Activated naive CD4-positive, alpha-beta T cell treated with anti-CD3 and anti-CD28 coated beads for 36 hours (primary cell): ENCODE results near the gene SLC30A9. TPM values are rescaled to one million over a fixed set of nuclear protein-coding genes. Genes with fewer than 3 reads are reported as not detected.

Experiments
- CTCF ChIA-PET: fragments of 350-600 bp; sonication (Branson Sonifier 250); formaldehyde crosslinking; loops from one replicate; lab custom pipeline; 2021; ENCODE audit warnings: antibody characterized with exemption; lab: Charles Lee
- DNase-seq: peaks from one replicate; pipeline ENCODE4 v3.0.0-alpha.2; 2020
- H3K27ac Mint-ChIP-seq: one replicate; pipeline ENCODE4 v1.8.0; 2021; ENCODE audit warnings: mild to moderate bottlenecking, mixed read lengths
- H3K27me3 Mint-ChIP-seq: one replicate; pipeline ENCODE4 v1.8.0; 2021; ENCODE audit warnings: low read depth, mixed read lengths
- H3K36me3 Mint-ChIP-seq: one replicate; pipeline ENCODE4 v1.8.0; 2021; ENCODE audit warnings: low read depth, mixed read lengths
- H3K4me1 Mint-ChIP-seq: one replicate; pipeline ENCODE4 v1.8.0; 2021; ENCODE audit warnings: low read depth, mixed read lengths
- H3K4me3 Mint-ChIP-seq: one replicate; pipeline ENCODE4 v1.8.0; 2021; ENCODE audit warnings: mild to moderate bottlenecking, moderate library complexity, mixed read lengths
- H3K9me3 Mint-ChIP-seq: one replicate; pipeline ENCODE4 v1.8.0; 2021; ENCODE audit warnings: mixed read lengths
- intact Hi-C: fragments of 100-400 bp; cut with micrococcal nuclease; formaldehyde crosslinking; loops from one replicate; pipeline ENCODE4 v1.15.1; 2023
- total RNA-seq, 2 experiments: library from RNA; stranded (reverse); gene quantifications; one replicate each; pipeline ENCODE4 v1.2.3, GENCODE V29; 2021

The SLC30A9 gene
- total RNA-seq, result 10 to 100 TPM; 36.2 to 36.3 TPM

DNA sequence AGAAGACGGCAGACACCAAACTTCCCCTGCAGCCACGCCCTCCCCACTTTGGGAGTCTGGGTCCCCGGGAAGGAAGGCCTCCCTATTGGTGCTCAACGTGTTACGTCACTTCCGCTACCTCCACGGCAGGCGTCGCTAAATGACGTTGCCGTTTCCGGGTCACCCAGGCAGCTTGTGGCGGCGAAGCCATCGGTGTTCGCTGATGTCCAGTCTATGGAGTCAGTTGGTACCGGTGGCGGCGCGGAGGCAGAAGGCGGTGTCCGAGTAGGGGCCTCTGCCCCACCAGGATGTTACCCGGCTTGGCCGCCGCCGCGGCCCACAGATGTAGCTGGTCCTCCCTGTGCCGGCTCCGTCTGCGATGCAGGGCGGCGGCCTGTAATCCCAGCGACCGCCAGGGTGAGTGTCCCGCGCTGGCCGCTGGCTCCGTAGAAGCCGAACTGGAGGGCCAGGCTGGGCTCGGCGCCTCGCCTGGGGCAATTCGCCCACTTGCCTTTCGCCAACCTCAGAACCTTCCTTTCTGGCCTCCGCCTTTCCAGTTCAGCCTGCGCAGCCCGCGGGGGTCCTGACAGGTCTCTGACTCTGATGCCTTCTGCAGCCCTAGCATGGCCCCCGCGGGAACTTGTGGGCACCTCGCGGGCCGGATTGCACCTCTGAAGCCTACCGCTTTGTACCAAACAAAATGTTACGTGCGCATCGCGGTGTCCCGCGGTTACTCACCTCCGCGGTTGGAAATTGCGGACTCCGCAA, at the start of gene SLC30A9:
SLC30A9 (plus strand) TSS at position 166 of the 747 bp plus-strand sequence; CDS start at position 288, 122 bp downstream.
- CTCF ChIA-PET, result interaction anchor here (0.9 to 1.3 kb wide), 3 partner anchors 14 to 55 kb away, joined by 3 read pairs; partner anchors contain the start of gene TMEM33
- intact Hi-C loops, result loop anchor here (1.0 to 5.0 kb wide), 2 partner anchors 55 to 773 kb away; partner anchors contain the start of gene TMEM33
- peak within 1 kb of the TSS; percentile 94 for H3K27ac Mint-ChIP-seq

DNA sequence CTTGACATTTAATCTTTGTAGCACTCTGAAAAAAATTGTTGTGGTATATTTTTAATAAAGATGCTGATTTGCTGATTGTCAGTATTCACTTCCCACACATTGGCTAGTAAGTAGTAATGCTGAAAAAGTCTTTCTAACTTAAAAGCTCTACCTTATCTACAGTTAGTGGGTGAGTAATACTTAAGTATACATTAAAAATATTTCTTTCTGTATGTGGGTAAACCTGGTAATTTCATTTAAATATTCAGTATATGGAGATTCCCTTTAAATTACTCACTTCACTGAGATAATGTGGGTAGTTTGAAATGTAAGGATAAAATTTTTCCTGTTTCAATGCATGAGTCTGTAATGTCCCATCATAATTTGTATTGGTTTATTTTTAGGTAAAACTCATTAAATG, 49.5 kb upstream of the SLC30A9 start:
- peaks cover 39% of the 10 kb centered on the region for H3K36me3 Mint-ChIP-seq
- no peak overlapping the region for H3K4me3 Mint-ChIP-seq
- intact Hi-C loops, result no loop called here
- H3K9me3 Mint-ChIP-seq, result no peaks in the 10 kb centered on the region
- H3K27me3 Mint-ChIP-seq, result no peaks in the 10 kb centered on the region
- H3K27ac Mint-ChIP-seq, result no peak overlapping the region
- no peak for DNase-seq
- CTCF ChIA-PET, result no interaction called here
- peaks cover 38% of the 10 kb centered on the region for H3K4me1 Mint-ChIP-seq

More for the DNA sequence above, at the start of gene SLC30A9:
- DNase-seq, result peak; percentile 96
- Mint-ChIP-seq H3K36me3 (peaks cover 3% of the 10 kb centered on the region), H3K4me3 (peak within 1 kb of the TSS; percentile 98), H3K27me3 (no peaks in the 10 kb centered on the region), H3K9me3 (no peaks in the 10 kb centered on the region), H3K4me1 (peaks cover 24% of the 10 kb centered on the region)

DNA sequence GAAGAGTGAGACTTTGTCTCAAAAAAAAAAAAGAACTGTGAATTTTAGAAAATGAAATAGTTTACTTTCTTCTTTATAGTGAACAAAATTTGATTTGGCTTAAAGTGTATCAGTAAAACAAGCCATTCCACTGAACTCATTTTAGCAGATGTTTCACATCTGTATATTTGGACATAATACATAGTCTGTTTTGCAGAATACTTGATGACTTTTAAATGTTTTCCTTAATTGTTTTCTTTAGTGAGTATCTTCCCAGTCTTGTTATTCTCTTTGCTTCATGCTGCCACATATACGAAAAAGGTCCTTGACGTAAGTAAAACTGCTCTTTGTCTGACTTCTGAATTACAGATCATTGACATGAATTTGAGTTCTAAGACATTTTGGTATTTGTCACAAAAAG, 46.8 kb upstream of the SLC30A9 start:
- Mint-ChIP-seq H3K27me3 (no peaks in the 10 kb centered on the region), H3K27ac (no peak overlapping the region), H3K9me3 (no peaks in the 10 kb centered on the region), H3K4me3 (no peak overlapping the region), H3K36me3 (peaks cover 32% of the 10 kb centered on the region), H3K4me1 (peaks cover 20% of the 10 kb centered on the region)
- CTCF ChIA-PET, result no interaction called here
- DNase-seq, result no peak
- intact Hi-C loops, result no loop called here

DNA sequence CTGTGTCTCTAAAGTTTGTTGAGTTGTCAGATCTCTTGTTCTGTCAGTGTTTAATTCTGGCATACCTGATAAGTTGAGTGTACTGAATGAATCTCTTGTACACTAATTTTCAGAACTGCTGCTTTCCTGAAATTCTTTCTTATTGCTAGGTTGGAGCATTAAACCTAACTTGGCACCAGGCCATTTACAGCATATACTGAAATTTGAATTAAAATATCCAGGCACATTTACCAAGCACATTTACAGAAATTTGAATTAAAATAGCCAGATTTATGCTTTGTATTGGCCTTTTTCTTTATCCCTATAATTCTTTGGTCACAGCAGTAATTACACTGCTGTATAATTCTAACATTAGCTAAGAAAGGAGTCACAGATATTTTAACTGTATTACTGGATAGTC, 46.2 kb upstream of the SLC30A9 start:
- H3K9me3 Mint-ChIP-seq, result no peaks in the 10 kb centered on the region
- H3K27ac Mint-ChIP-seq, result no peak overlapping the region
- DNase-seq, result no peak
- H3K36me3 Mint-ChIP-seq, result peaks cover 33% of the 10 kb centered on the region
- intact Hi-C loops, result no loop called here
- CTCF ChIA-PET, result interaction anchor here (0.5 to 1.1 kb wide), 3 partner anchors 10 to 14 kb away, joined by 3 read pairs; no protein-coding TSS in a partner anchor
- H3K4me1 Mint-ChIP-seq, result peaks cover 17% of the 10 kb centered on the region
- H3K4me3 Mint-ChIP-seq, result no peak overlapping the region
- no peaks in the 10 kb centered on the region for H3K27me3 Mint-ChIP-seq

DNA sequence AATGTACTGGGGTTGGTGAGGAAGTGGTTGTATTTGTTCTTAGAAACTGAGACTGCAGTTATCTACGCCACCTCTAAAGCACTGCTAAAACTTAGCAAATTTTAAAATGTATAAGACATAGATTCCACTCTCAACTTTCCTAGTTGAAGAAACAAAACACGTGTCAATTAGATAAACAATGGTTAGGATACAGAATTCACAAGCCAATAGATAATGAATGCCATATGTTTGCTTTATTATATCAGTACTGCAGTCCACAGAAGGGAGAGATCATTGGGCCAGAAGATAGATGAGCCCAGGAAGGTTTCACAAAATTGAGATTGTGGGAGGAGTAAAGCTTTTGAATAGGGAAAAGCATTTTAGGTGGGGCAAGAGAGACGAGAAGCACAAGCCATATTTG, 40.8 kb upstream of the SLC30A9 start:
- no peak overlapping the region for H3K27ac Mint-ChIP-seq

DNA sequence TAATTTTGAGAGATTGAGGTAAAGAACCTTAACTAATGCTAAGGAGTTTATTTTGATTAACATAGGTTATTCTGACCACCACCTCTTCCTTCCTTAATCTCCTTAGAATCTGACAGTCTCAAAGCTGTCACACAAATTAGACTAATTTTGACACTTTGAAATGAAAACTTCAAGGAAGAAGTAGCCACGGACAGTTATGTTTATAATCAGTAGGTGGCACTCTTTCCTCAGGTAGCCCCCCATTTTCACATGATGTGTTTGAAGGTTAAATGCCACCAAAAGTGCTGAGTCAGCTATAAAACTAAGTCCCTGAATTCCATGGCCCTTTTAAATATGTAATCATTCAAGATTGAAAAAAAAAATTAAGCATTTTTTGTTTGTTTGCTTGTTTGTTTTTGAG, 32.7 kb upstream of the SLC30A9 start:
- intact Hi-C loops, result loop anchor here (1.0 kb wide), 1 partner anchor 323 kb away; no protein-coding TSS in a partner anchor
- Mint-ChIP-seq H3K27ac (no peak overlapping the region), H3K36me3 (peaks cover 12% of the 10 kb centered on the region), H3K9me3 (no peaks in the 10 kb centered on the region), H3K27me3 (no peaks in the 10 kb centered on the region), H3K4me1 (no peaks in the 10 kb centered on the region), H3K4me3 (no peak overlapping the region)
- CTCF ChIA-PET, result interaction anchor here (0.7 to 0.8 kb wide), 3 partner anchors 8 to 27 kb away, joined by 3 to 5 read pairs (median 3); no protein-coding TSS in a partner anchor
- DNase-seq, result no peak

More for the DNA sequence above, 40.8 kb upstream of the SLC30A9 start:
- Mint-ChIP-seq H3K9me3 (no peaks in the 10 kb centered on the region), H3K4me3 (no peak overlapping the region), H3K27me3 (no peaks in the 10 kb centered on the region), H3K4me1 (peaks cover 2% of the 10 kb centered on the region), H3K36me3 (peaks cover 34% of the 10 kb centered on the region)
- intact Hi-C loops, result no loop called here
- CTCF ChIA-PET, result interaction anchor here (1.6 kb wide), 1 partner anchor 9 kb away, joined by 5 read pairs; no protein-coding TSS in a partner anchor
- no peak for DNase-seq

DNA sequence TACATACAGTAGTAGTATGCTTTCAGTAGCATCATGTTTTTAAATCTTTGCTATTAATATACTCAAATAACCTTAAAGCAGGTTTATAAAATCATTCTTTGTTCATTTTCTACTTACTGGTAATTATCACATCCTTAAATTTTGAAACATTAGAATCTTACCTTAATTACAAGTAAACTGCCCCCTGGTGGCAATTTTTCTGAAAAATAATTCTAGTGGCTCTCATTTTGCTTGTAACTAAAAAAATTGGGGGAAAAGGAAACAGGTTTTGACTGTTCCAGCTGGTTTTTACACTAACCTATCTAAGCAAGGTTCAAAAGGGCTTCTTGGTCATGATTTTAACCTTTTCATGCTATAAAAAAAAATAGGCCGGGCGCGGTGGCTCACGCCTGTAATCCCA, 27.2 kb upstream of the SLC30A9 start:
- no peak for DNase-seq
- no peak overlapping the region for H3K27ac Mint-ChIP-seq
- peaks cover 4% of the 10 kb centered on the region for H3K36me3 Mint-ChIP-seq
- CTCF ChIA-PET, result interaction anchor here (1.0 kb wide), 1 partner anchor 32 kb away, joined by 3 read pairs; no protein-coding TSS in a partner anchor
- intact Hi-C loops, result no loop called here
- H3K27me3 Mint-ChIP-seq, result no peaks in the 10 kb centered on the region
- no peaks in the 10 kb centered on the region for H3K4me1 Mint-ChIP-seq
- peaks cover 5% of the 10 kb centered on the region for H3K9me3 Mint-ChIP-seq
- no peak overlapping the region for H3K4me3 Mint-ChIP-seq

DNA sequence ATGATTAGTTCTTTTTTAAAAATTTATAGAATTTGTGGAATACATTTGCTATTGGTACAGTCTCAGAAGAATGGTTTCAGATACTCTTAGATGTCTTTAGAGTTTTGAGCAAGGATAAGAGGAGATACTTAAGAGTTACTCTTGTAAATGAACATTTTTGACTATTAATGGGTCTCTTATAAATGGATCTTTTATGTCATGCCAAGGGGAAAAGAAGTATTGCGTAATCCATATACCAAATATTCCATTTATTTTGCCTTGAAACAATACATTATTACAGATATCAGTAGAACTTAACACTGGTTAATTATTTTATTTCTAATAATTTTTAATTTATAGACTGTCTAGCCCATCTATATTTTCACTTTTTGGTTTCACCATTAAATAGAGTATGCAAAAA, 25.9 kb upstream of the SLC30A9 start:
- no peaks in the 10 kb centered on the region for H3K4me1 Mint-ChIP-seq
- CTCF ChIA-PET, result interaction anchor here (0.6 kb wide), 1 partner anchor 1423 kb away, joined by 4 read pairs; no protein-coding TSS in a partner anchor

DNA sequence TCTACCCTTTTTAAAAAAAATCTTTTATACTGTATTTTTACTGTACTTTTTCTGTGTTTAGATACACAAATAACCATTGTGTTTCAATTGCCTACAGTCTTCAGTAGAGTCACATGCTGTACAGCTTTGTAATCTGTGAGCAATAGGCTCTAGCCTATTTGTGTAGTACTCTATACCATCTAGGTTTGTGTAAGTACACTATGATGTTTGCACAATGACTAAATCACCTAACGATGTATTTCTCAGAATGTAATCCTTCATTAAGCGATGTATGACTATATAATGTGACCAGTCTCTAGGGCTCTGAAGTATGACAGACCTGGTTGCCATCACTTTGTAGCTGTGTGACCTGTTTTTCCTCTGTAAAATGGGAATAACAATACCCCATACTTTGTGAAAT, 22.9 kb upstream of the SLC30A9 start:
- H3K4me3 Mint-ChIP-seq, result no peak overlapping the region
- intact Hi-C loops, result no loop called here
- H3K27ac Mint-ChIP-seq, result no peak overlapping the region
- H3K36me3 Mint-ChIP-seq, result peaks cover 5% of the 10 kb centered on the region
- peaks cover 4% of the 10 kb centered on the region for H3K27me3 Mint-ChIP-seq
- no peaks in the 10 kb centered on the region for H3K4me1 Mint-ChIP-seq
- H3K9me3 Mint-ChIP-seq, result peaks cover 13% of the 10 kb centered on the region
- CTCF ChIA-PET, result interaction anchor here (0.6 kb wide), 1 partner anchor 83 kb away, joined by 3 read pairs; no protein-coding TSS in a partner anchor
- DNase-seq, result no peak

More for the DNA sequence above, 25.9 kb upstream of the SLC30A9 start:
- Mint-ChIP-seq H3K27me3 (no peaks in the 10 kb centered on the region), H3K27ac (no peak overlapping the region), H3K9me3 (peaks cover 13% of the 10 kb centered on the region), H3K4me3 (no peak overlapping the region), H3K36me3 (peaks cover 5% of the 10 kb centered on the region)
- intact Hi-C loops, result no loop called here
- no peak for DNase-seq

DNA sequence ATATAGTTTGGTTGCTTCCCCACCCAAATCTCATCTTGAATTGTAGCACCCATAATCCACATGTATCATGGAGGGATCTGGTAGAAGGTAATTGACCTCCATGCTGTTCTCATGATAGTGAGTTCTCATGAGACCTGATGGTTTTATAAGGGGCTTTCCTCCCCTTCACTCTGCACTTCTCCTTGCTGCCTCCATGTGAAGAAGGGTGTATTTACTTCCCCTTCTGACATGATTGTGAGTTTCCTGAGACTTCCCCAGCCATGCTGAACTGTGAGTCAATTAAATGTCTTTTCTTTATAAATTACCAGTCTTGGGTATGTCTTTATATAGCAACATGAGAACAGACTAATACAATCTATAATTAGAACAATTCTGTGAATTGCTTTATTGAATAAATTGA, 20.7 kb upstream of the SLC30A9 start:
- intact Hi-C loops, result no loop called here
- Mint-ChIP-seq H3K27ac (no peak overlapping the region), H3K36me3 (peaks cover 5% of the 10 kb centered on the region), H3K9me3 (peaks cover 13% of the 10 kb centered on the region), H3K27me3 (peaks cover 9% of the 10 kb centered on the region), H3K4me1 (no peaks in the 10 kb centered on the region), H3K4me3 (no peak overlapping the region)
- CTCF ChIA-PET, result no interaction called here
- DNase-seq, result no peak

DNA sequence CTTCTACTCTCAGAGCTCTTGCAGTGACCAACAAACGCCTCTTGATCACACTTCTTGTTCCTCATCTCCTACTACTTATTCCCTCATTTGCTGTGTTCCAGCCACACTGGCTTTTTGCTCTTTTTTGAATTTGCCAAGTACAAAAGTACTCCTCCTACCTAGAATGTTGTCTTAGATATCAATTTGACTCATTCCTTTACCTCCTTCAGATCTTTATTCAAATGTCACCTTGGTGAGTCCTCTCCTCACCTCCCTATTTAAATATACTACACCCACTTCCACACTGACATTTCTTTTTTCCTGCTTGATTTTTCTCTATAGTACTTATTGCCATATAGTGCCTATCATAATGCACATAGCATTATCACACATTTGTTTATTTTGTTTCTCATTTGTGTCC, 15.0 kb upstream of the SLC30A9 start:
- CTCF ChIA-PET, result no interaction called here
- Mint-ChIP-seq H3K36me3 (no peaks in the 10 kb centered on the region), H3K27ac (no peak overlapping the region)

DNA sequence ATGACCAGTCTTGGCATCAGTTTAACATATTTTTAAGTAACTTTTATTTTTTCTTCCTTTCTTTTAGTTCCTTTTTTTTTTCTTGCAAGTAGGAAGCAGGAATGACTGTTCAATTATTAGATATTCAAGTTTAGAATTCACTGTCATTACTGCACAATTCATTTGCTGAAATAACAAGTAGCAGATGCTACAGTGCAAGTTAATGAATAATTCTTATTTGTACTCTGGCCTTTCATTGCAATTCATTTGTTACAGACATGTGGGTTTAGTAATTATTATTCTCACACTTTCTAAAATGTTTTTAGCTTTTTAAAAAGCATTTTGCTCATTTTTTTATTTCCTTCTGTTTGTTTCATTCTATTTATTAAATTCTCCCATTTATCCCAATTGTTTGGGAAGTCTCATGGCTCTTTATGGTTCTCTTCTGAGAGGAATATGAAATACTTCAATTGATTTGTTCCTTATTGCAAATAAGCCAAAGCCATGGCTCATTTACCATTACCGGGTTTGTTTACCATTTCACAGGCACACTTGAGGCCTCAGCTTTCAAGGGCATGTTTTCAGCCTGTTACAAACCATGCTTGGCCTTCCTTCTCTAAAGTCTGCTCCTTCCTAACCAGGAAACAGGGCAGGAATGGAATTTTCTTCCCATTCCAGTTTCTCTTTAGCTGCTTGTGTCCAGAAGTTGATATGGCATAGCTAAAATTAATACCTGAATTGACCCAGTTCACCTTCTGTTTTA, 13.4 kb upstream of the SLC30A9 start:
- no peak overlapping the region for H3K4me3 Mint-ChIP-seq
- intact Hi-C loops, result no loop called here
- H3K36me3 Mint-ChIP-seq, result no peaks in the 10 kb centered on the region
- CTCF ChIA-PET, result interaction anchor here (0.6 kb wide), 1 partner anchor 283 kb away, joined by 3 read pairs; no protein-coding TSS in a partner anchor
- DNase-seq, result no peak
- H3K9me3 Mint-ChIP-seq, result no peaks in the 10 kb centered on the region
- H3K27ac Mint-ChIP-seq, result no peak overlapping the region
- peaks cover 5% of the 10 kb centered on the region for H3K4me1 Mint-ChIP-seq
- peaks cover 9% of the 10 kb centered on the region for H3K27me3 Mint-ChIP-seq

More for the DNA sequence above, 15.0 kb upstream of the SLC30A9 start:
- Mint-ChIP-seq H3K9me3 (no peaks in the 10 kb centered on the region), H3K4me1 (peaks cover 5% of the 10 kb centered on the region), H3K4me3 (no peak overlapping the region), H3K27me3 (peaks cover 9% of the 10 kb centered on the region)
- intact Hi-C loops, result no loop called here
- no peak for DNase-seq
